Measurements from ENCODE around the gene SLC1A4. TPM values are rescaled to one million over a fixed set of nuclear protein-coding genes. Genes with fewer than 3 reads are reported as not detected.

The SLC1A4 gene
- polyA plus RNA-seq, 1 of the 3 experiments (the other 2 are of a cell fraction) = 4.4 TPM

DNA sequence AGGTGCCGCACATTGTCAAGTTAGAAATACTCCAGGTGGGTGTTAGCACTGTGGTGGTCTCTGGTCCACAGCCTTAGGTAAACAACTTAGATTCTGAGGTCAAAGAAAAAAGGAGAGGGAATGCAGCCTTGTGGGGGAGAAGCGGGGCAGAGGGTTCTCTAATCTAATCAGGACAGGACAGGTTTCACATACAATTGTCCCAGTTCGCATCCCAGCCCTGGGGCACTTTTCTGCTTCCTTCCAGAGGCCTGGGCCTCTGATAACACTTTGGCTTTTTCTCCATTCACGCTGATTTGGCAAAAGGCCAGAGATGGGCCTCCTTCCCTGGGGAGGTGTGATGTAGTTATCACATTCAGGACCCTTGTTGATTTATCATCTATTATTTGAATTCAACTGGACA, 32.5 kb downstream of the SLC1A4 start:
- H3K9me3 ChIP-seq = no peaks in the 10 kb centered on the region
- no peak overlapping the region for H2AFZ ChIP-seq (ENCODE audit: low read depth)
- peak; percentile 46 for DNase-seq
- H3K4me3 ChIP-seq (ENCODE audit: low read depth in 2 of 2, low read length in 1 of 2) = no peak overlapping the region
- H3K36me3 ChIP-seq (replicated peaks in 1 of 2; ENCODE audit: control insufficient read depth in 1 of 2, insufficient read depth in 2 of 2, low read length in 1 of 2) = peaks cover 0 to 28% of the 10 kb centered on the region in 2 experiments
- no peak overlapping the region for H3K4me2 ChIP-seq
- no peaks in the 10 kb centered on the region for H3K79me2 ChIP-seq (ENCODE audit: insufficient read depth)
- TF ChIP-seq EP300 (IDR thresholded peaks at IDR 0.05; ENCODE audit: borderline replicate concordance in 1 of 2, low read depth in 1 of 2, low read length in 1 of 2) (peak in 1 of 2 experiments; percentile 43; a peak in 1 of 4 replicates), SMC3 (IDR thresholded peaks at IDR 0.05; ENCODE audit: low read depth, low read length) (no peak), GATA2 (CRISPR knock-in tag; IDR thresholded peaks at IDR 0.05) (peak; percentile 71)
- POLR2A ChIA-PET = interaction anchor here (1.6 kb wide), 1 partner anchor 34 kb away, joined by 4 read pairs; no protein-coding TSS in a partner anchor
- H3K27ac ChIP-seq (ENCODE audit: low read depth in 2 of 2, low read length in 1 of 2) = no peak overlapping the region
- H3F3A ChIP-seq (replicated peaks; ENCODE audit: insufficient read depth) = no peaks in the 10 kb centered on the region
- H3K9ac ChIP-seq = no peak overlapping the region
- H4K20me1 ChIP-seq (ENCODE audit: insufficient read depth) = no peaks in the 10 kb centered on the region
- no peaks in the 10 kb centered on the region for H3K27me3 ChIP-seq (ENCODE audit: insufficient read depth)
- peaks cover 0 to 18% of the 10 kb centered on the region in 2 experiments; a peak in 1 of 4 replicates for H3K4me1 ChIP-seq (ENCODE audit: control insufficient read depth in 1 of 2, insufficient read depth in 2 of 2, low read depth in 1 of 2, low read length in 1 of 2)
- 79% methylated on average over 4 of the region's 4 CpGs for WGBS (ENCODE audit: low lambda C conversion rate)
- H3K9me2 ChIP-seq = no peaks in the 10 kb centered on the region
- CTCF ChIA-PET = interaction anchor here (1.2 kb wide), 1 partner anchor 104 kb away, joined by 5 read pairs; no protein-coding TSS in a partner anchor

DNA sequence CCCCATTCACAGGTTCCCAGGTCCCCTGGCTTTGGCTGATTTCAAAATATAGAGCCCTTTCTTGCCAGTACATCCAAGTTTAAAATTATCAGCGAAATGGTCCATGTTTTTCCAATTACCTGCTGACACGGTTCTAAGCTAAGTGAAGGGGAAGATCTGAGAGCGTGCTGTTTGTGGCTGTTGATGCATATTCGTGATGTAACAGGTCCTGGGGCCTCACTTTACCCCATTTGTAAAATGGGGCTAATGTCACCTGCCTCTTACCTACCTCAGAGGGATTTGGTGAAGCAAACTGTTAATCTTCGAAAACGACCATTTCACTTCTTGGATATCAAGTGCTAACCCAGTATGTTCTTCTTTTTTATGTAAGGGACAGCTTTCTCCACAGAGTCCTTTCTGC, 33.0 kb downstream of the SLC1A4 start:
- TF ChIP-seq, protein P1, sequence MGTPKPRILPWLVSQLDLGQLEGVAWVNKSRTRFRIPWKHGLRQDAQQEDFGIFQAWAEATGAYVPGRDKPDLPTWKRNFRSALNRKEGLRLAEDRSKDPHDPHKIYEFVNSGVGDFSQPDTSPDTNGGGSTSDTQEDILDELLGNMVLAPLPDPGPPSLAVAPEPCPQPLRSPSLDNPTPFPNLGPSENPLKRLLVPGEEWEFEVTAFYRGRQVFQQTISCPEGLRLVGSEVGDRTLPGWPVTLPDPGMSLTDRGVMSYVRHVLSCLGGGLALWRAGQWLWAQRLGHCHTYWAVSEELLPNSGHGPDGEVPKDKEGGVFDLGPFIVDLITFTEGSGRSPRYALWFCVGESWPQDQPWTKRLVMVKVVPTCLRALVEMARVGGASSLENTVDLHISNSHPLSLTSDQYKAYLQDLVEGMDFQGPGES (IDR thresholded peaks at IDR 0.05; ENCODE audit: low read depth, low read length) = no peak
- no peak for TF ChIP-seq MEF2A (IDR thresholded peaks at IDR 0.05; ENCODE audit: borderline replicate concordance, low read depth)
- Histone ChIP-seq H3K27ac (ENCODE audit: low read depth in 2 of 2, low read length in 1 of 2) (no peak overlapping the region), H3K27me3 (ENCODE audit: insufficient read depth) (no peaks in the 10 kb centered on the region), H2AFZ (ENCODE audit: low read depth) (no peak overlapping the region), H3K4me3 (ENCODE audit: low read depth in 2 of 2, low read length in 1 of 2) (no peak overlapping the region), H3K4me1 (ENCODE audit: control insufficient read depth in 1 of 2, insufficient read depth in 2 of 2, low read depth in 1 of 2, low read length in 1 of 2) (peaks cover 0 to 18% of the 10 kb centered on the region in 2 experiments; a peak in 1 of 4 replicates), H3K9me2 (no peaks in the 10 kb centered on the region), H3F3A (replicated peaks; ENCODE audit: insufficient read depth) (no peaks in the 10 kb centered on the region), H4K20me1 (ENCODE audit: insufficient read depth) (no peaks in the 10 kb centered on the region), H3K9ac (no peak overlapping the region), H3K9me3 (no peaks in the 10 kb centered on the region), H3K79me2 (ENCODE audit: insufficient read depth) (no peaks in the 10 kb centered on the region), H3K36me3 (replicated peaks in 1 of 2; ENCODE audit: control insufficient read depth in 1 of 2, insufficient read depth in 2 of 2, low read length in 1 of 2) (peaks cover 0 to 24% of the 10 kb centered on the region in 2 experiments), H3K4me2 (no peak overlapping the region)
- ChIA-PET POLR2A (interaction anchor here (1.6 kb wide), 1 partner anchor 34 kb away, joined by 4 read pairs; no protein-coding TSS in a partner anchor), CTCF (interaction anchor here (1.4 to 2.1 kb wide), 2 partner anchors 26 to 105 kb away, joined by 6 to 8 read pairs; no protein-coding TSS in a partner anchor)
- WGBS (ENCODE audit: low lambda C conversion rate) = 89% methylated on average over 6 of the region's 6 CpGs
- peak; percentile 11 for DNase-seq

DNA sequence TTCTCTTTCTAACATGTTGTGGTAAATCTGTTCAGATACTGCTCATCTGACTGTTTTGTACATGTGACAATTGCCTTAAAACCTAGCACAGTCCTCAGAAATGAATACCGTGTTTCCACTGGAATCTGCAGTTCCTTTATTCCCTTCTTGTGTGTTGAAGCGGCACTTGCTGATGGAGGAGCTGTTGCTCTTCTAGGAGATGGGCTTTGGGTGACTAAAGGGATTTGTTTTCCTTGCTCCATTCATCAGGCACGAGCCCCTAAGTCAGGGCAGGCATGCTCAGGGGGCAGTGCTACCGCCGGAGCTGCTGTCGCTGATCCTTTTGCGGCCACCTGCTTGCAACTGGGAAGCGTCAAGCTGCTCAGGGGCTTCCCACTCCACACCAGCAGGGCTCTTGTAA, 34.5 kb downstream of the SLC1A4 start:
- H3K4me1 ChIP-seq (ENCODE audit: control insufficient read depth in 1 of 2, insufficient read depth in 2 of 2, low read depth in 1 of 2, low read length in 1 of 2) = peaks cover 0 to 18% of the 10 kb centered on the region in 2 experiments; a peak in 1 of 4 replicates
- no peak overlapping the region for H3K9ac ChIP-seq
- H3K27ac ChIP-seq (ENCODE audit: low read depth in 2 of 2, low read length in 1 of 2) = no peak overlapping the region
- no peaks in the 10 kb centered on the region for H4K20me1 ChIP-seq (ENCODE audit: insufficient read depth)
- DNase-seq = no peak
- no peak overlapping the region for H2AFZ ChIP-seq (ENCODE audit: low read depth)
- ChIA-PET POLR2A (no interaction called here), CTCF (interaction anchor here (0.8 to 2.1 kb wide), 2 partner anchors 9 to 106 kb away, joined by 3 to 8 read pairs; no protein-coding TSS in a partner anchor)
- WGBS (ENCODE audit: low lambda C conversion rate) = 94% methylated on average over 8 of the region's 8 CpGs
- H3K9me2 ChIP-seq = no peaks in the 10 kb centered on the region
- no peak overlapping the region for H3K4me3 ChIP-seq (ENCODE audit: low read depth in 2 of 2, low read length in 1 of 2)
- H3F3A ChIP-seq (replicated peaks; ENCODE audit: insufficient read depth) = no peaks in the 10 kb centered on the region
- H3K4me2 ChIP-seq = no peak overlapping the region
- H3K27me3 ChIP-seq (ENCODE audit: insufficient read depth) = no peaks in the 10 kb centered on the region
- no peaks in the 10 kb centered on the region for H3K79me2 ChIP-seq (ENCODE audit: insufficient read depth)
- peaks cover 0 to 9% of the 10 kb centered on the region in 2 experiments for H3K36me3 ChIP-seq (replicated peaks in 1 of 2; ENCODE audit: control insufficient read depth in 1 of 2, insufficient read depth in 2 of 2, low read length in 1 of 2)
- no peaks in the 10 kb centered on the region for H3K9me3 ChIP-seq
- no peak for TF ChIP-seq MEF2A (IDR thresholded peaks at IDR 0.05; ENCODE audit: borderline replicate concordance, low read depth)
- no peak for TF ChIP-seq TAF1 (IDR thresholded peaks at IDR 0.05; ENCODE audit: borderline replicate concordance, low read depth, low read length)
- TF ChIP-seq, protein P2, sequence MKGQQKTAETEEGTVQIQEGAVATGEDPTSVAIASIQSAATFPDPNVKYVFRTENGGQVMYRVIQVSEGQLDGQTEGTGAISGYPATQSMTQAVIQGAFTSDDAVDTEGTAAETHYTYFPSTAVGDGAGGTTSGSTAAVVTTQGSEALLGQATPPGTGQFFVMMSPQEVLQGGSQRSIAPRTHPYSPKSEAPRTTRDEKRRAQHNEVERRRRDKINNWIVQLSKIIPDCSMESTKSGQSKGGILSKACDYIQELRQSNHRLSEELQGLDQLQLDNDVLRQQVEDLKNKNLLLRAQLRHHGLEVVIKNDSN (IDR thresholded peaks at IDR 0.05; ENCODE audit: borderline replicate concordance, low read depth) = no peak
- TF ChIP-seq, protein P3, sequence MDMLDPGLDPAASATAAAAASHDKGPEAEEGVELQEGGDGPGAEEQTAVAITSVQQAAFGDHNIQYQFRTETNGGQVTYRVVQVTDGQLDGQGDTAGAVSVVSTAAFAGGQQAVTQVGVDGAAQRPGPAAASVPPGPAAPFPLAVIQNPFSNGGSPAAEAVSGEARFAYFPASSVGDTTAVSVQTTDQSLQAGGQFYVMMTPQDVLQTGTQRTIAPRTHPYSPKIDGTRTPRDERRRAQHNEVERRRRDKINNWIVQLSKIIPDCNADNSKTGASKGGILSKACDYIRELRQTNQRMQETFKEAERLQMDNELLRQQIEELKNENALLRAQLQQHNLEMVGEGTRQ (IDR thresholded peaks at IDR 0.05; ENCODE audit: borderline replicate concordance, low read depth, low read length) = no peak
- TF ChIP-seq TEAD4 (IDR thresholded peaks at IDR 0.05; ENCODE audit: borderline replicate concordance, insufficient read depth) = no peak
- TF ChIP-seq CHD2 (IDR thresholded peaks at IDR 0.05; ENCODE audit: low read length, partially characterized antibody) = no peak
- TF ChIP-seq, protein P4, sequence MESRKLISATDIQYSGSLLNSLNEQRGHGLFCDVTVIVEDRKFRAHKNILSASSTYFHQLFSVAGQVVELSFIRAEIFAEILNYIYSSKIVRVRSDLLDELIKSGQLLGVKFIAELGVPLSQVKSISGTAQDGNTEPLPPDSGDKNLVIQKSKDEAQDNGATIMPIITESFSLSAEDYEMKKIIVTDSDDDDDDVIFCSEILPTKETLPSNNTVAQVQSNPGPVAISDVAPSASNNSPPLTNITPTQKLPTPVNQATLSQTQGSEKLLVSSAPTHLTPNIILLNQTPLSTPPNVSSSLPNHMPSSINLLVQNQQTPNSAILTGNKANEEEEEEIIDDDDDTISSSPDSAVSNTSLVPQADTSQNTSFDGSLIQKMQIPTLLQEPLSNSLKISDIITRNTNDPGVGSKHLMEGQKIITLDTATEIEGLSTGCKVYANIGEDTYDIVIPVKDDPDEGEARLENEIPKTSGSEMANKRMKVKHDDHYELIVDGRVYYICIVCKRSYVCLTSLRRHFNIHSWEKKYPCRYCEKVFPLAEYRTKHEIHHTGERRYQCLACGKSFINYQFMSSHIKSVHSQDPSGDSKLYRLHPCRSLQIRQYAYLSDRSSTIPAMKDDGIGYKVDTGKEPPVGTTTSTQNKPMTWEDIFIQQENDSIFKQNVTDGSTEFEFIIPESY (IDR thresholded peaks at IDR 0.05; ENCODE audit: borderline replicate concordance, low read depth) = no peak
- TF ChIP-seq FOXM1 (IDR thresholded peaks at IDR 0.05; ENCODE audit: low read depth) = no peak
- TF ChIP-seq, protein P1 (IDR thresholded peaks at IDR 0.05; ENCODE audit: low read depth, low read length) = no peak
- no peak for TF ChIP-seq GABPA (IDR thresholded peaks at IDR 0.05; ENCODE audit: low read depth)
- TF ChIP-seq FOXJ3 (CRISPR knock-in tag; IDR thresholded peaks at IDR 0.05) = no peak

All from SK-N-SH (cell line).